Ascending aorta (tissue), 2 donors: Measurements from ENCODE around the gene CNGB1. TPM values are rescaled to one million over a fixed set of nuclear protein-coding genes. Genes with fewer than 3 reads are reported as not detected.

Experiments
- DNase-seq, 2 donors: peaks; one replicate each; pipeline ENCODE4 v3.0.0-alpha.2; 2019; ENCODE audit warnings: low spot score in 2 of 2
- H3K27ac ChIP-seq, 2 donors: fragments of 200-600 bp; sonication (generic); one replicate each; pipeline ENCODE4 v1.5.1; 2016 to 2017; ENCODE audit warnings: mild to moderate bottlenecking in 1 of 2
- H3K27me3 ChIP-seq: fragments of 200-600 bp; sonication (generic); one replicate; pipeline ENCODE4 v1.5.1; 2017
- H3K36me3 ChIP-seq, 2 donors: fragments of 200-600 bp; sonication (generic); one replicate each; pipeline ENCODE4 v1.5.1; 2016
- H3K4me1 ChIP-seq, 2 donors: fragments of 200-600 bp; sonication (generic); one replicate each; pipeline ENCODE4 v1.5.1; 2016 to 2017; ENCODE audit warnings: mild to moderate bottlenecking in 1 of 2
- H3K4me3 ChIP-seq, 2 donors: fragments of 200-600 bp; sonication (generic); one replicate each; pipeline ENCODE4 v1.5.1; 2016 to 2017; ENCODE audit warnings: mild to moderate bottlenecking in 1 of 2
- H3K9me3 ChIP-seq, 2 donors: fragments of 200-600 bp; sonication (generic); one replicate each; pipeline ENCODE4 v1.5.1; 2016
- intact Hi-C: fragments of 100-400 bp; cut with DNase I; formaldehyde crosslinking; loops from one replicate; pipeline ENCODE4 v1.15.1; 2023
- total RNA-seq: library from RNA; depleted of rRNA; stranded (reverse); fragments of >200 nt; gene quantifications from one replicate; pipeline ENCODE4 v1.1.0, GENCODE V29; 2016
- TF ChIP-seq, protein P1 (sequence below), 3 experiments: fragments of 200-600 bp in 2 of 3; fragments of 450-650 bp in 1 of 3; sonication (generic) in 2 of 3; IDR thresholded peaks; one replicate each; pipeline ENCODE4 v1.5.1; 2016 to 2019; ENCODE audit warnings: antibody characterized with exemption in 3 of 3, mild to moderate bottlenecking in 1 of 3, moderate library complexity in 1 of 3

The CNGB1 gene
- total RNA-seq, 1 donor from 2014 or later, result not detected

DNA sequence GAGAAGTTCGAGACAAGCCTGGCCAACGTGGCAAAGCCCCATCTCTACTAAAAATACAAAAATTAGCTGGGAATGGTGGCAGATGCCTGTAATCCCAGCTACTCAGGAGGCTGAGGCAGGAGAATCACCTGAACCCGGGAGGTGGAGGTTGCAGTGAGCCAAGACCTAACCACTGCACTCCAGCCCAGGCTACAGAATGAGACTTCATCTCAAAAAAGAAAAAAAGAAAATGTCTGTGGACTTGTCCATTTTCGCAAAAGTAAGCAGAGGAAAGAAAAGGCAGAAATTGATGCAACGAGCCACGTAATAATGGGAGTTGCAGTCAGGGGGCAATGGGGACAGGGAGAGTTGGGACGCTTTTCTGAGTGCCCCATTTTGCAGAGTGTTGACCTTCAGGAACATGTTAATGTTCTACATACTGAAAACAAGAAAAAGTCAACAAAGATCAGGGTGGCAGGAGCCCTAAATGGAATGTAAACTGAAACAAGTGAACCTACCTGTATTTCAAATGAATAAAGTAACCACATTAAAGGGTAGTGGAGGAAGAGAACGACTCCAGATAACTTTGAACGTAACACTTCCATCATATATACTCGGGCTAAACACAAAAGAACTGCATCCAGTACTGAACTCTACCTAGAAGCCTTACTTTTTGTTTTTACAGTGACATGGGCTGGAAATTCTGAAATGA, 76.4 kb downstream of the CNGB1 start:
- intact Hi-C loops, result no loop called here

DNA sequence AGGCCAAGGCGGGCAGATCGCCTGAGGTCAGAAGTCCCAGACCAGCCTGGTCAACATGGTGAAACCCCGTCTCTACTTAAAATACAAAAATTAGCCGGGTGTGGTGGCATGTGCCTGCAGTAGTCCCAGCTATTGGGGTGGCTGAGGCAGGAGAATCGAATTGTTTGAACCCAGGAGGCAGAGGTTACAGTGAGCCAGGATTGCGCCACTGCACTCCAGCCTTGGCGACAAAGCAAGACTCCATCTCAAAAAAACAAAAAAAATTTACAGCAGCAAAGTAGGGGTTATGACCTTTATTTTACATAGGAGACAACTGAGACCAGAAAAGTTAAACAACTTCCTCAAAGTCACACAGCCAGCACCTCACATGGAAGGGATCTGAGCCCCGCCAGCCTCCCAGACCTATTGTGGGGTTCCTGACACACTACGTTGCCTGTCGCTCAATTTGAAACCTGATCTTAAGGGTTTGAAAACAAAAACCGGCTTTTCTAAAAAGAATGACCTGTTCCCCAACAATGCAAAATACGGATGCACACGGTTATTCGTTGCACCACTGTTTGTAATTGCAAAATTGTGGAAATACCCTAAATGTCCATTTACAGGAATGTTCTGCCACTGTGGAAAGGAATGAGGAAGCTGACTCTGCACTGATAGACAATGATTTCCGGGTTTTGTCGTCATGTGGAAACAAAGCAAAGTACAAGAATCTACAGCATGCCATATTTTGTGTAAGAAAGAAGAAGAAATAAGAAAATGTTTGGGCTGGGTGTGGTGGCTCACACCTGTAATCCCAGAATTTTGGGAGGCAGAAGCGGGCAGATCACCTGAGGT, 77.2 kb downstream of the CNGB1 start:
- no peaks in the 10 kb centered on the region for H3K27me3 ChIP-seq
- H3K27ac ChIP-seq, result peak overlapping the region in 1 of 2 donors; percentile 32
- intact Hi-C loops, result no loop called here
- H3K4me3 ChIP-seq, result no peak overlapping the region
- no peaks in the 10 kb centered on the region for H3K9me3 ChIP-seq
- no peaks in the 10 kb centered on the region for H3K4me1 ChIP-seq
- H3K36me3 ChIP-seq, result no peaks in the 10 kb centered on the region
- TF ChIP-seq, protein P1, sequence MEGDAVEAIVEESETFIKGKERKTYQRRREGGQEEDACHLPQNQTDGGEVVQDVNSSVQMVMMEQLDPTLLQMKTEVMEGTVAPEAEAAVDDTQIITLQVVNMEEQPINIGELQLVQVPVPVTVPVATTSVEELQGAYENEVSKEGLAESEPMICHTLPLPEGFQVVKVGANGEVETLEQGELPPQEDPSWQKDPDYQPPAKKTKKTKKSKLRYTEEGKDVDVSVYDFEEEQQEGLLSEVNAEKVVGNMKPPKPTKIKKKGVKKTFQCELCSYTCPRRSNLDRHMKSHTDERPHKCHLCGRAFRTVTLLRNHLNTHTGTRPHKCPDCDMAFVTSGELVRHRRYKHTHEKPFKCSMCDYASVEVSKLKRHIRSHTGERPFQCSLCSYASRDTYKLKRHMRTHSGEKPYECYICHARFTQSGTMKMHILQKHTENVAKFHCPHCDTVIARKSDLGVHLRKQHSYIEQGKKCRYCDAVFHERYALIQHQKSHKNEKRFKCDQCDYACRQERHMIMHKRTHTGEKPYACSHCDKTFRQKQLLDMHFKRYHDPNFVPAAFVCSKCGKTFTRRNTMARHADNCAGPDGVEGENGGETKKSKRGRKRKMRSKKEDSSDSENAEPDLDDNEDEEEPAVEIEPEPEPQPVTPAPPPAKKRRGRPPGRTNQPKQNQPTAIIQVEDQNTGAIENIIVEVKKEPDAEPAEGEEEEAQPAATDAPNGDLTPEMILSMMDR (IDR thresholded peaks at IDR 0.05), result no peak
- no peak for DNase-seq

More for the DNA sequence above, 76.4 kb downstream of the CNGB1 start:
- Histone ChIP-seq H3K27me3 (no peaks in the 10 kb centered on the region), H3K4me3 (no peak overlapping the region), H3K9me3 (no peaks in the 10 kb centered on the region), H3K27ac (no peak overlapping the region), H3K4me1 (no peaks in the 10 kb centered on the region), H3K36me3 (no peaks in the 10 kb centered on the region)
- TF ChIP-seq, protein P1 (IDR thresholded peaks at IDR 0.05), result no peak
- DNase-seq, result no peak

DNA sequence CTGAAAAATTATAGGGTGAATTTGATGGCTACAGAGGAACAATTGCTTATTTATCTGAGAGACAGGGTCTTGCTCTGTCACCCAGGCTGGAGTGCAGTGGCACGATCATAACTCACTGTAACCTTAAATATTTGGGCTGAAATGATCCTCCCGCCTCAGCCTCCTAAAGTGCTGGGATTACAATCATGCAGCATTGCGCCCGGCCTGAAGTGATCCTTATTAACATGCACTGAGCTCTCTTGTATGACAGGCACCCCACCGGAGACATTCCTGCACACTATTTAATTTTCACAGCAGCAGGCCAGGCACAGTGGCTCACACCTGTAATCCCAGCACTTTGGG, 77.7 kb downstream of the CNGB1 start:
- no peaks in the 10 kb centered on the region for H3K27me3 ChIP-seq
- no peak overlapping the region for H3K4me3 ChIP-seq
- intact Hi-C loops, result no loop called here
- DNase-seq, result no peak
- no peaks in the 10 kb centered on the region for H3K36me3 ChIP-seq
- peak overlapping the region in 1 of 2 donors; percentile 32 for H3K27ac ChIP-seq
- TF ChIP-seq, protein P1 (IDR thresholded peaks at IDR 0.05), result no peak
- no peaks in the 10 kb centered on the region for H3K9me3 ChIP-seq
- H3K4me1 ChIP-seq, result no peaks in the 10 kb centered on the region

GRCh38 chr16:57892447-57893096, 78.4 kb downstream of the CNGB1 start:
- Histone ChIP-seq H3K9me3 (no peaks in the 10 kb centered on the region), H3K4me3 (no peak overlapping the region), H3K27ac (no peak overlapping the region), H3K27me3 (no peaks in the 10 kb centered on the region), H3K36me3 (no peaks in the 10 kb centered on the region), H3K4me1 (no peaks in the 10 kb centered on the region)
- TF ChIP-seq, protein P1 (IDR thresholded peaks at IDR 0.05), result no peak
- intact Hi-C loops, result no loop called here
- no peak for DNase-seq

DNA sequence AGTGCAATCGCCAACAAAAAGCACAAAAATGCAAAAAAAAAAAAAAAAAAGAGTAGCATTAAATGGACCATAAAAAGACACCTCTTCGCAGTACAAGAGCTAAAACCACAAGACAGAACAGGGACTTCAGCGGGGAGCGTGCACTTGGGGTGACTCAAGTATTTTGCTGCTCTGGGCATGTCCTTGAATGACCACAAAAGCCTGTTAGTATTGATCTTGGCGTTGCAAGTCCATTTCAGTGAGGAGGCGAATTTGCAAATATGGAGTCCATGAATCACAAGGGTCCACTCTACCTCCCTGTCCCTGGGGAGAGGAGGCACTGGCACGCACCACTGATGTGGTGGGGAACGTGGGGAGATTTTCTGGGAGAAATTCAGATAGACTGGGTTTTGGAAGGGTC, 78.9 kb downstream of the CNGB1 start:
- intact Hi-C loops, result no loop called here
- H3K27ac ChIP-seq, result no peak overlapping the region

More for the DNA sequence above, 78.9 kb downstream of the CNGB1 start:
- Histone ChIP-seq H3K4me3 (no peak overlapping the region), H3K36me3 (no peaks in the 10 kb centered on the region), H3K4me1 (no peaks in the 10 kb centered on the region), H3K9me3 (no peaks in the 10 kb centered on the region), H3K27me3 (no peaks in the 10 kb centered on the region)
- DNase-seq, result no peak
- TF ChIP-seq, protein P1 (IDR thresholded peaks at IDR 0.05), result no peak
